ENCODE data around the gene MYL7.
"Not testable (repeated sequence)": the region's sequence is repeated elsewhere in the genome, so short reads cannot be mapped to it uniquely, and the experiment has no call there.

The MYL7 gene

GRCh38 chr7:44128721-44129582 lies 12.2 kb downstream of the MYL7 start:
- DNase-seq = no peak

- no peak for DNase-seq
Observed at GRCh38 chr7:44127161-44127560, 14.0 kb downstream of the MYL7 start.

GRCh38 chr7:44126574-44126973 lies 14.6 kb downstream of the MYL7 start:
- DNase-seq = not testable (repeated sequence)

- no peak for DNase-seq
Observed at GRCh38 chr7:44124822-44125202, 16.3 kb downstream of the MYL7 start.

- peak; percentile 98 for DNase-seq
Observed at GRCh38 chr7:44123190-44124003, 17.7 kb downstream of the MYL7 start, which contains the start of gene POLD2. Gene POLD2, minus strand, starts transcription at chr7:44123548. Its CDS starts 1,495 bp downstream, at chr7:44122053.

GRCh38 chr7:44122529-44122928 lies 18.6 kb downstream of the MYL7 start:
- no peak for DNase-seq

- DNase-seq = no peak
Observed at GRCh38 chr7:44121761-44122420, 19.2 kb downstream of the MYL7 start.

GRCh38 chr7:44120395-44120794 lies 20.7 kb downstream of the MYL7 start:
- no peak for DNase-seq

GRCh38 chr7:44119829-44120380 lies 21.2 kb downstream of the MYL7 start:
- DNase-seq = no peak

GRCh38 chr7:44117801-44118429 lies 23.2 kb downstream of the MYL7 start:
- DNase-seq = no peak

- no peak for DNase-seq
Observed at GRCh38 chr7:44116789-44117666, 24.1 kb downstream of the MYL7 start.

GRCh38 chr7:44116087-44116788 lies 24.9 kb downstream of the MYL7 start:
- no peak for DNase-seq

- no peak for DNase-seq
Observed at GRCh38 chr7:44114586-44115310, 26.4 kb downstream of the MYL7 start.

GRCh38 chr7:44113764-44114354 lies 27.3 kb downstream of the MYL7 start:
- no peak for DNase-seq

GRCh38 chr7:44112997-44113763 lies 28.0 kb downstream of the MYL7 start:
- DNase-seq = peak; percentile 78

GRCh38 chr7:44112231-44112996 lies 28.7 kb downstream of the MYL7 start:
- no peak for DNase-seq

GRCh38 chr7:44111761-44112160 lies 29.4 kb downstream of the MYL7 start:
- DNase-seq = no peak

Measured in NCI-H1105 (cell line).